HuH-7 (cell line): ENCODE data around the gene KCNJ1.

Source experiments
- DNase-seq: peaks from one replicate; pipeline ENCODE4 v3.0.0; 2011; ENCODE audit warnings: low spot score

The KCNJ1 gene

DNA sequence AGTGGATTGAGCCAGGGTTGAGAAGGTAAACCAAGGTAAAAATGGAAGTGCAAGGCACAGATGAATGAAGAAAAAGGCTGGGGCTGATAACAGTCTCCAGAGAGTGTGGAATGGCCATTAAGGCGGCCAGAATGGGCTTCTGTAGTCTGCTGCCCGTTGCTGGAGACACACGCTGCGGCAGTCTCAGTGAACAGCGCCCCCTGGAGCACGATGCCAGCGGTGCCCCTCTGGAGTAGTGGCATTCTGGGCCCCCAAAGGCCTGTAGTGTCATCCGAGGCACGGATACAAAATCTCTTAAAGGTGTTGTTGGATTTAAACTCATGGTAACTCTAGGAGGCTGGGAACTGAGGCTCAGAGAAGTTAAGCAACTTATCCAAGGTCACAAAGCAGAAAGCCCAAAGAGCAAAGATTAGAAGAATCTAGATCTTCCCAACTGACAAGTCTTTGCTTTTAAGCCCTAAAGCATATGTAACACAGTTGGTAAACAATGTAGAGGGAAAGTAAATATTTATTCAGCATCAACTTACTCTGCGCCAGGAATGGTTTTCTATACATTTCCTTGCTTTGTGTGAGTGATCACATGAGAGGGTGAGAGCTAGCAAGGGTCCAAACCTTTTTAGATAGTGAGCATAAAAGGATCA is 18.2 kb downstream of the KCNJ1 start:
- peak; percentile 55 for DNase-seq

DNA sequence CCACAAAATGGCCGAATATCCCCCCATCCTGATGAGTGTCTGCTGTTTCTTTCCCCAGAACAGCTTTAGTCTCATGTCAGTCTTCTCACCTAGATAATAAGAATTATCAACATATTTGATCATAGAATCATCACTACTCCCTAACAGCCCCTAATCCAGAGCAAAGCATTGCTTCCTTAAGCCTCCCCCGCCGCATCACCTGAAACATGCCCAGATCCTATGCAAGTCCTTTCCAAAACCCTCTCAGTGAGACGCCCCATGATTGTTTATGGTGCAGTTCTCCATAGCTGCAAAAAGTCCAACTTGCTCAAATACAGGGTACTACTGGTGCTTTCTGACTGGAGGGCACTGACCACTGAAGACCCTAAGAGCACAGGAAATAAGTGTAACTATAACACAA is 20.1 kb downstream of the KCNJ1 start:
- no peak for DNase-seq

DNA sequence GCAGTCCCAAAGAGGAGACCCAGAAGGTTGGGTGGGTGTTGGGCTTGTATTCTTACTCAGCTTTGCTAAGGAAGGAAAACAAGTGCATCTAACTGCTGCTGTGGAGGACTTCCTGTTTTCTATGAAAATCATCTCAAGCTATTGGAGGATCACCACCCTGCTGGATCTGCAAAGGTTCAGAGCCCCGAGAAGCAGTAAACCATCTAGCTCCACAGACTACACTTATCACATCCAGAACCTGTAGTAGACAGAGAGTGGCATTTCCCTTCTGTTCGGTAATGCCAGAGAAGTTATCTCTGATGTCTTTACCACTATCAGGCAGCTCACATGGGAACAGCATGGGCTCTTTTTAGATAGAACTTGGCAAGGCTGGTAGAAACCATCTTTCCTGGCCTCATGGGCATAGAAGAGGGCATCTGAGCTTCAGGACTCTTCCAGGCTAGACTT is 21.7 kb downstream of the KCNJ1 start:
- no peak for DNase-seq

DNA sequence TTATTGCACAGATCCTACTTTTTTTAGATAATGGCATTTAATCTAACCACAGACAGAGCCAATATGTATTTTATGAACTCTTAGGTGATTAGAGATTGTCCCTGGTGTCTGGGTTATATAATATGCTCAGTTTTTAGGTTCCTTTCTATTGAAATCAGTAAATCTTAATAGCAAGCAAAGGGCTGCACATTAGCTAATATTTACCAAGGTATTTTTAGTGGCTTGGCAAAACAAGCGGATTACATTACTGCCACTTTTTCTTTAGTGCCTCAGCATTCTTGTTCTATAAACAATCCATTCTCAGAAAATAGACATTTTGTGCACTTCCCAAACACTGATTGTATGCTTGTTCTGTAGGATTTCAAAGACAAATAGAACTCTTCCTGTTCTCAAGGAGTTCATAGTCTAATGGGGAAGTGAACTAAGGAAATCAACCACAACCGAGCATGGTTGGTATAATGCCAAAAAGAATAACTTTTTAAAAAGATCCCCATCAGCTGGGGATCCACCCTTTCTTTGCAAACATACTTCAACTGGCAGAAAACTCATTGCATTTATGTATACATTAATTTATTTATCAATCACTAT is 23.8 kb downstream of the KCNJ1 start:
- no peak for DNase-seq

DNA sequence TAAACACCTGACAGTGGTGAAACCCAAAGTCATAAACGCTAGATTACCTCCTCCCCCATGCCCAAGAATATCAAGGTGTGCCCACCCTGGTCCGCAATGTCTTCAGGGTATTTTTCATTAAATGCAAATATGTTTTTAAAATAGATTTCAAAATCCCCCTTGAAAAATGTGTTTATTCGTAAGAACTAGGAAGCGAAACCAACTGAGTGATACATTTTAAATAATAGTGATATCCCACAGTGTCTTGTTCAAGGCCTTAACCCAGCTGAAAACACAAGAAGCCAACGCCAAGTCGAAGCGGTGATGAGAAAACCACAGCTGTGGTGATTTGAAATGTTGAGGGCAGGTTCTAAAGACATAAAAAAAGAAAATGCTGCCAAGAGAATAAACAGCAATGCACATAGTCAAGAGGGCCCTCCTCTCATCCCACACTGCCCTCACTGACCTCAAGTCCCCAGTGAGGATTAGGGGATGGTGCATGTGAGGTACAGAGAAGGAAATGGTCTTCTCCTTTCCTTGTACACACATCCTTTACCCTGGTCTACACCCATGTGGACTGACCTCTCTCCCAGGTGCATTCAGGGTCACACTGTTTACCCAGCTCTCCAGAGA is 25.5 kb downstream of the KCNJ1 start:
- no peak for DNase-seq

DNA sequence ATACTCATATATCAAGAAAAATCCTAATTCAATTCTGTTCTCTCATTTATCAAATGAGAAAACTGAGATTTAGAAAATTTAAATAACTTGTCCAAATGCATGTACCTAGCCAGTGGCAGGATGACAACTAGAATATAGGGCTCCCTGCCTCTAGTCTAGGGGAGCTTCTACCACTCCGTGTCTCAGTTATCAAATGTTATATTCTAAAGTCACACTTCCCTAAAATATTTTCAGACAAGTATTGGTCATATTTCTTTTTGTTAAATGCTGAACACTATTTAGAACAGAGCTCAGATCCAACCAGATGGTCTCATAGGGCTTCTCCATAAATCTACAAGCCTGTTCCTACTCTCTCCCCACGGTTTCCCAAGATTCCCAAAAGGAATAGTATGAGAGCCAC is 26.3 kb downstream of the KCNJ1 start:
- no peak for DNase-seq

DNA sequence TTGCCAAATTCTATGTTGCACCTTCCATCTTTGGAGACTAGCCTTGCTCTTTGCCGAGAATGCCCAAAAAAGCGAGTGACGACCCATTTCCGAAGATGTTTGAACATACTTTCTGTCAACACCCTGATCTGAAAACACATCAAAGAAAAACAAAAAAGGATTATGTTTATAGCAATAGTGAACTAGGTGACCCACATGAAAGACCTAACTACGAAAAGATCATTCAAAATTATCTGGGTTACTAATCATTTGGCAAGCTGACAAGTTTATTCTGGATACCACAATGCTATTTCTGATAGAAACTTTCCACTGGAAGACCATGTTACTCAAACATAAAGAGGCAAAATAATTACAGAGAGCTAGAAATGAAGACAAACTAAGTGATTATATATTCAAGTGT is 27.0 kb downstream of the KCNJ1 start:
- DNase-seq = no peak

DNA sequence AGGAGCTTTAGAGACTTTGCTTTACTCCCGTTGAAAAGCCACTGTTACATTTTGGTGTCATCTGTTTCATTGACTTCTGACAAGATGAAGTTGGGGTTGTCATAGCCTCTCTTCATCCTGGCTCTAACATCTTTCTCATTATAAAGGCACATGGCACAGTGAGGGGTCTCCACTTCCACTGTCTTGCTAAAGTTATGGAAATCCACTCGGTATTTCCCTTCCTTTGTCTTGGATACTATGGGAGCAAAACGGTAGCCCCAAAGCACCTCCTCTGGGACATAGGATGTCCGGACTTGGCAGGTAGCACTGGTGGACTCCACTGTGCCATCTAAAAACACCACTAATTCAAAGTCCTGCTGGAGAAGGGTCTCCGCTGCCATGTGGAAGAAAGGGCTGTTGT is 28.0 kb downstream of the KCNJ1 start:
- no peak for DNase-seq

DNA sequence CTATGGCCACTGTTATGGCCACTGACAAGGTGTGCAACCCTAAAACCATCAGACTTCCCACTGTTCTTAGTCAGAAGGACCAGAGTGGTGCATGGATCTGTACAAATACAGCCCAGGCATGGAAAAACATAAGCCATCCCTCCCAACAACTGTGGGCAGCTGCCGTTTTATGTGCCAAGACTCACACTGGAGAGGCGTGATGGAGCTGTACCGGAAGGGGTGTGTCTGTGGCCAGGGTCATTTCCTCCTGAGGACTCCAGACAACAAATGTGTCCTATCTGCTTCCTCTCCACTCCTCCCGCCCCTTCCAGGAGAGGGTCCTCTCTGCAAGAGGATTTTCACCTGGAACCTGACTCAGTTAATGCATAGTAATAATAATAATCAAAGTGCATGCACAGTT is 29.5 kb downstream of the KCNJ1 start:
- DNase-seq = no peak

DNA sequence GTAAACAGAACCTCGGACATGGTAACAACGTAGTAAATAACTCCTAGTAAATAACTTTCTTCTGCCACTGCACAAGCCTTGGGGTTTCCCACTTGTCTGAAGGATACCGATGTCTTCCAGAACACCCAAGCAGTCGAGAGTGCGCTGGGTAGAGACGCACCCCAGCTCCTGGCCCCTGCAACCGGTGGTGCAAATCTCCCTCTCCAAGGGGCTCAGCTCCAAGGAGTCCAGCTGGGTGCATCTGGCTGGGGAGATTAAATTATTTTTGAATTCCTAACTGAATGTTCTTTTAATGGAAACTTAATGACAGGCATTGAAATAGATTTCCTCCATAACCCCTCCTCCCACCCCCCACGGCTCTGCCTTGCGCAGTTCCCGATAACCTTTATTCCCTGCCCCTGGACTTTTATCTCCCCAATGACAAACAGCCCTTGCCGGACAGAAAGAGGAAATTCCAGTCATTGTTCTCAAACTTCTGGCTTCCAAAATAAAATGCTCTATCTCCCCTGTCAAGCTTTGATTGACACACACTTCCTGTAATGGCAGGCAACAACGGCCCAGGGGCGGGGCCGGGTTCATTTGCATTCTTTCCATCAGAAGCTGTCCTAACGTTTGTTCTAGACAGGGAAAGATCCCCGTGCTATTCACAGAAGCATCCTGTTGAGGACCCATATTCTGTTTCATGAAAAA is 31.2 kb downstream of the KCNJ1 start:
- DNase-seq = no peak

DNA sequence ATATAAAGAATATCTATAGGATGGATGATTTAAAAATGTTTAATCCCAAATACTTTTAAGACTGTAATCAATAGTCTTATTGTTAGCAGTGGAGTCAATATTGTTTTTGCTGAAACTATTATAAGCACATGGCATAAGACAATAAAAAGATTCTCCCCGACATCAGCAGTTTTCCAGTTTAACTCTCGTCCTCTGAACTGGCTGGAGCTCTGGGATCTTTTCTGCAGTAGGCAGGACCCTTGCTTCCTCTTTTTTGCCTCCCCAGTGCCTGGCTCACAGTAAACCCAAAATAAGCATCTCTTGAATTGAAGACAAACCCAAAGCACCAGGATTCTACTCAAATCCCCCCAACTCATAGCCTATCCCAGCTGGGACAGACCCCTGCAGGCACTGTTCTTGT is 32.9 kb downstream of the KCNJ1 start:
- DNase-seq = no peak

DNA sequence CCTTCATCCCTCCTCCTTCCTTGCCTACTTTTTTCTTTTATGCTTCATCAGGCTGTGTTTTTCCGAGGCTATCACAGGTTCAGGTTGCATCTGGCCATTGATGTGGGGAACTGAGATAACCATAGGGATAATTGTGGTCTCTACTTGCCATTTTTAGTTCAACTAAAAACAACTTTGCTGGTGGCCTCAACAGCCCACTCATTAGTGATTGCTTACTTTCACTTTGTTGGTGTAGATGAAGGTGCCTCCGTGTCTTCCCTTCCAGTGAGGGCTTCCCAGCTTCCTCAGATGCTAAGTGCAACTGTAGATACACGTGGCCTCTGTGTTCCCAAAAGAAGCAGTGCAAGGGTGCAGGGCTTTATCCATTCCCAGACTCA is 35.0 kb downstream of the KCNJ1 start:
- no peak for DNase-seq

DNA sequence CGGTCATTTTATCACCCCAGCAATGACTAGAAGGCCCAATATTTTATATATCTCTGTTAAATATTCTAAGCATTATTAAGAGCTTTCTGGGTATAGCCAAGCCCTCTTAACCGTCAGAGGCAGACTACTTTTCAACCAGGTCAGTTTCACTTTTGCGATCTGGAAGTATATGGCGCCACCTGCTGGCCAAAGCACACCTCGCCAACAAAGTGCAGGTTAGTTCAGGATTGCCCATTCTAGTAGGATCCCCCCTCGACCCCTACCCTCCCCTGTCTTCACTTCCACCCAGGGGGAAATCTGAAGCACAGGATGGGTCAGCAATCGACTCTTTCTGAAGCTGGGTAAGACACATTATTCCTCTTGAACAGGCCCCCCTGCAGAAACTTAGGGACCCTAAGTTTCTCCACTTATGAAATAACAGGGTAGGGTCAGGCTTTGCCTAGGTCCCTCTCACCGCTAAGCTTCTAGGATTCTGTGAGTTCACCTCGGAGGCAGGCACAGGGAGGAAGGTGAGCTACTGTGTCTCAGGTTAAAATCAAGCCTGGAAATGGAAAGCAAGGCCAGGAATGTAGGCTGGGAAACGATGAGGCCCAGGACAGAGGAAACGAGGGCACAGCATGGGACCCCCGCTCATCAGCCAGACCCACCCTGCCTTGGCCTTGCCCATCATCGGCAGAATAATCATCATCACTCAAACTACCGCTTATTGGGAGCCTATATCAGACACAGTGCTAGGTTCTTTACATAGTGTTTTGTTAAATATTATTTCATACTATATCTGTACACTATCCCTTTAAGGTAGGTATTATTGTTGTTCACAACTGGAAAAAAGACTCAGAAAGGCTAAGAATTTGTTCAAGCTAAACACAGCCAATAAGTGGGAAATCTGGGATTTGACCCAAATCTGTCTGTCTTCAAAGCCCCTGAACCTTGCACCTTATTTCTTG is 35.6 kb downstream of the KCNJ1 start:
- DNase-seq = peak; percentile 59

DNA sequence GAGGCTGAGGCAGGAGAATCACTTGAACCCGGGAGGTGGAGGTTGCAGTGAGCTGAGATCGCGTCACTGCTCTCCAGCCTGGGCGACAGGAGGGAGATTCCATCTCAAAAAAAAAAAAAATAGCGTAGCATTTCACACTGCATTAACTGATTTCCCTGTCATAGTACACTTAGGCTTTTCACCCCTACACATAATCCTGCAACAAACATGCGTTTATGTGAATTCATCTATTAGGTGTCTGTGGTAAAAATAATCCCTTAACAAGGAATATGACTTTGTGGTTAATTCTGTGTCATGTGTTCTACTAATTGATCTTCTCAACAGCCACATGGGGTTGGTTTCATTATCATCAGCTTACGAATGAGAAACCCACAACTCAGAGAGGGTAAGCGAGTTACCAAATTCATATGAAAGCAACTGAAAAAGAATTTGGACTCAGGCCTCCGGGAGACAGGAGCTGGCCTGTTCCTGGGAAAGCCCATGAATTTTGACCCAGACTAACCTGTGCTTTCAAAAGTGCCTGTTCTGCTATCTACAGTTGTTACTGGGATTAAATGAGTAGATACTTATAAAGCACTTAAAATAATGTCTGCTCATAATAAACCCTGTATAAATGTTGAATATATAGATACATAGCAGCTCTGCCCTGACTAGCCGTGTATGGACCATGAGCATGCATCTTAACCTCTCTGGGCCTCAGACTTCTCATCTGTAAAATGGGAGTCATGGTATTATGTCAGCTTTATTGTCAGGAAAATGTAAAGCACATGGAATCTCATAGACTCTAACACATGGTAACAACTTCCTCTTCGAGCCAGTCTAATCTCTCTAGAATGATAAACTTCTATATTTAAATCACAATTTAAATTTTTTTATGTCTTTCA is 36.6 kb downstream of the KCNJ1 start:
- DNase-seq = no peak

DNA sequence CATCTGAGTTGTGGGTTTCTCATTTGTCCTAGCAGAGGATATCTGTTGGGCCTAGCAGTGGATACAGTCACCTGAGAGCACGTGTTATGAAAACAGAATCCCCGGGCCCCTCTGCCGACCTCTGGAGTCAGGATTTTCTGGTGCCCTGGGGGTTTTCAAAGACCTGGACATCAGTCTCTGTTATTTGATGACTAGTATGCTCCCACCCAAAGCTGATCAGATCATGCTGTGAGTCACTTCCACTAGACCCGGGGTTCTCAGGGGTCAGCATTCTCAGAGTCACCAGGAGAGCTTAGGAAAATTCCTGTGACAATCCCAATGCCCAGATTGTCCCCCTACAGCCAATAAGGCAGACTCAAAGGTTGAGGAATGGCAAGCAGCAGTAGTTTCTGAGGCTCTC is 38.7 kb downstream of the KCNJ1 start:
- DNase-seq = no peak

DNA sequence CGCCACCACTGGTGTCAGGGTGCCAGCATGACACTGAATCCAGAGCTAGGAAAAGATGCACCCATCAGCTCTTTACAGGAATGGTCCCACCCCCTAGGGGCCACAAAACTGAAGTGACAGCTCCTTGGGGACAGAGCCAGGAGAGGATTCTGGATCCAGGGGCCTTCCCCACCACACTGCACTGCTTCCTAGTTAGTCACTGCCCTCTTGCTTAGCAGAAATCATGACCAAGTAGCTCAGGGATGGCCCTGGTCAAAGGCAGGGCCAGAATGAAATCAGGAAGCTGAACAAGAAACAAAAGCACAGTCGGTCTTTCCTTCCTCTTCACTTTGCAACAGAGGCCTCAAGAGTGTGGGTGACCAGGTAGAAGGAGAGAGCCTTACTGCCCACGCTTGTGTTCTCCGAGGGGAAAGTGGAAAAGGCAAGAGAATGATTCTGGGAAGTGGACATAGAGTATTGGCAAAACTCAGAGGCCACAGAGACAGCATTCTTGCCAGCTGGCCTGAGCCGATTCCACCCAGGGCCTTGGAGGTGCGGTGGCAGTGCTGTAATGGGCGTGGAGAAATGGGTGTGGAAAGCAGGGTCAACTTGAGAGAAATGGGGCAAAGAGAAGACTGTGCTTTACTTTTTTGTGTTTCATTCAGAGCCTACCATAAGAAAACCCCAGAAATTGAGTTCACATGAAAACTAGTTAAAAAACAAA is 39.8 kb downstream of the KCNJ1 start:
- no peak for DNase-seq

DNA sequence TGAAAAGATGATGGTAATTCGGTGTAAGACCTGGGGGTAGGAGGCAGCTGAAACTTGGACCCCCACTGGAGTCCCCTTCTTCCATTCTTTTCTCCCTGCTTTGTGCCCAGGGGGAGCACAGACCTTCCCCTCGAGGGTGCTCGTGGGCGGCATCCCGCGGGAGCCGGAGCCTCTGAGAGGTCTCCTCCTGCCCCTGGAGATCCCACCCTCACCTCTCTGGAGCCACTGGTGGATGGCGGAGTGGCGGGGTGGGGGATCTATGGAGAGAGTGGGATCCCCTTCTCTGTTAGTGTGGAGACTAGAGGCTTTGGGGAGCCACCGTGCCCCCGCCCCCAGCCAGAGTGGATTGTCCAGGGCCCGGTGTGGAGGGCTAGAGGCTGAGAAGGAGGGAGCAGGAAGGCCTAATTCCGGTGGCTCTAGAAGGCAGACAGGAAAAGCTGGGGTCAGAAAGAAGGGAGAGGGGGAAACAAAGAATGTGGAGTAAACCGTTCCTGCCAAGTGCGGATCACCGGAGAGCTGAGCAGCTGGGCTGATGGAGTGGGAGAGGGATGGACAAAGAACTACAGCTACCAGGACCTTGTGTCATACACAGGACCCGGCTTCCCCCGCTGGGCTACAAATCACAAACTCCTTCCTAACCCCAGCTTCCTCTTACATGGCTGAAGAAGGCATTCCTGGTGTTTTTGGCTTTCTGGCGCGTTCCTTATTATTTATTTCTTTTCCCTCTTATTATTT is 41.9 kb downstream of the KCNJ1 start:
- no peak for DNase-seq

DNA sequence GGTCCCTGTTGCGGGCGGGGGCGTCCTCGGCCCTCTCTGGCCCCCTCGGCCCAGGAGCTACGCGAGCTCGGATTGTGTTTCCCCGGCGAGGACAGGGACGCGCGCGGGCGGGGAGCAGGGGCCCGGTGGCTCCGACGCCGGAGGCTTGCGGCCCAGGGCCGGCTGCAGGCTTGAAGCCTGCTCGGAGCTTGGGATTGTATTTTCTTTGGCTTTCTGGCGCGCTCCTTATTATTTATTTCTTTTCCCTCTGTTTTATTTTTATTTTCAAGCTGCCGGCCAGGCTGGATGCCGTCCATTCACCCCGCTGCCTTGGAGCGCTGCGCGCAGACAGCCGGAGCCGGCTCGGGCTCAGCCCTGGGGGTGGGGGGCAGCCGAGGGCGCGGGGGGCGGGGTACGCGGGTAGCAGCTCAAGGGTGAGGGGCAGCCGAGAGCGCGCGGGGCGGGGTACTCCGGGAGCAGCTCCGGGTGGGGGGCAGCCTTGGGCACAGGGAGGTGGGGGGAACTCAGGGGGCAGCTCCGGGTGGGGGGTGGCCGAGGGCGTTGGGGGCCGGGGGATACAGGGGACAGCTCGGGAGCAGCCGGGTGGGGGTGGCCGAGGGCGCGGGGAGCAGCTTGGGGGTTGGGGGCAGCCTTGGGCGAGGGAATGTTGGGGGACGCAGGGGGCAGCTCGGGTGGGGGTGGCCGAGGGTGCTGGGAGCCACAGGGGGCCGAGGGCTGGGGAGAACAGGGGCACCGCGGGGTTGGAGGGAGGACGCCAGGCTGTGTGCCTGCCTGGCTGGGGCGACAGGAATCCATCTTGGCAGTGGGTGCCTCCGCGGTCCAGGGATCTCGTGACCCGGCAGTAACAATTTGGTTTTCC is 42.7 kb downstream of the KCNJ1 start:
- no peak for DNase-seq

DNA sequence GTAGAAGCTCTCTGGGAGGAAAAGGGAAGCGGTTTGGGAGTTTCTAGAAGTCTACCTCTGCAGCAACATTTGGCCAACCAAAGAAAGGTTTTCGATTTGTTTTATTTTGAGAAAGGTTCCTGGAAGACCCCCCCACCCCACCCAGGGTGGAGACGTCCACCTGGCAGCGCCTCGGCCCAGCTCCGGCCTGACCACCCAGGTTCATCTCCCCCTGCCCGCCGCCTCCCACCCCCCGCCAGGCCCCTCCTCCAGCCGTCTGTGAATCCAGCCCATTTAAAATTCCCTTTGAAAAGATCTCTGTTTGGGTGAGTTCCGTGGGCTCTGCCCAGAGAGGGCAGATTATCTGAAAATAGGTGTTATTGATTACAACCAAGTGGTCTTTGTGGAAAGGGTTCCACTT is 43.3 kb downstream of the KCNJ1 start:
- no peak for DNase-seq
